Ecto neural progenitor cell (in vitro differentiated cells): ENCODE data around the gene CENATAC.
A peak's percentile ranks its signal among the peaks of the same experiment; 100 is the strongest.
"Not testable (repeated sequence)": the region's sequence is repeated elsewhere in the genome, so short reads cannot be mapped to it uniquely, and the experiment has no call there.

Source experiments
- DNase-seq: peaks from one replicate; pipeline ENCODE4 v3.0.0-alpha.2; 2018; ENCODE audit warnings: low spot score

The CENATAC gene

DNA sequence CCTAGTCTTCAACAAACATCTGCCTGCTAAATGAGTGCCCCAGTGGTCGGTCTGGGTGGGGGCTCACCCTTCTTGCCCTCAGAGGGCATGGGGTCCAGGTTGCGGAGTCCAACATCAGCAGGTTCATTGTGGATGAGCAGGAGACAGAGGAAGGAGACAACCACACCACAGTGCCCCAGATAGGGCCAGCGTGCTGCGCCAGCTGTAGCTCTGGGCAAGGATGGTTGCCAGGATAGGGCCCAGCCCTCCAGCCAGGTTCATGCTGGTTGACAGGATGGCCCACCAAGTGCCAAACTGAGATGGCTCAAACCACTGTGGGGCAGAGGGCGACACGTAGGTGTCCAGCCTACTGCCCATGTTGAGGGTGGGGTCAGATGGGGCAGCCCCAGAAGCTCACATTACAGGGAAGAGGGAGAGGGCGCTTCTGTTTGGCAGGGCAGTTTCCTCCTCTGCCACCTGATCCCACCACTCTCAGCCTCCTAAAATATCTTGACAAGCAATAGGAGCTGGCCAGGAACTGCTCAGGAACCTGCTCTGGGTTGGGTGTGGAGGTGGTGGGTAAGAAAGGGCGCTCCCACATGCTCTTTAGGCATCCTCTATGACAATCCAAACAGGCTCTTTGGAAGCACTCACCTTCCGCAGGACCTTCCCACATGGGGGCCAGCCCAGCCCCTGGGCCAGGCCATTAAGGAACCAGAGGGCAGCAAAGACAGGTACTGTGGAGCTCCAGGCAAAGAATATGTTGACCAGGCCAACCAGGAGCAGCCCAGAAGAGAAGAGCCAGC, 29.8 kb downstream of the CENATAC start:
- DNase-seq: no peak

GRCh38 chr11:119028346-119029068, 30.6 kb downstream of the CENATAC start:
- DNase-seq: no peak

GRCh38 chr11:119029069-119029339, 31.1 kb downstream of the CENATAC start:
- no peak for DNase-seq

GRCh38 chr11:119029340-119030028, 31.5 kb downstream of the CENATAC start:
- DNase-seq: peak; percentile 53

GRCh38 chr11:119030029-119030328, 32.0 kb downstream of the CENATAC start:
- DNase-seq: no peak

GRCh38 chr11:119030329-119031047, 32.5 kb downstream of the CENATAC start, which contains the start of gene SLC37A4:
SLC37A4 (minus strand) TSS chr11:119030877.
- peak; percentile 98 for DNase-seq

DNA sequence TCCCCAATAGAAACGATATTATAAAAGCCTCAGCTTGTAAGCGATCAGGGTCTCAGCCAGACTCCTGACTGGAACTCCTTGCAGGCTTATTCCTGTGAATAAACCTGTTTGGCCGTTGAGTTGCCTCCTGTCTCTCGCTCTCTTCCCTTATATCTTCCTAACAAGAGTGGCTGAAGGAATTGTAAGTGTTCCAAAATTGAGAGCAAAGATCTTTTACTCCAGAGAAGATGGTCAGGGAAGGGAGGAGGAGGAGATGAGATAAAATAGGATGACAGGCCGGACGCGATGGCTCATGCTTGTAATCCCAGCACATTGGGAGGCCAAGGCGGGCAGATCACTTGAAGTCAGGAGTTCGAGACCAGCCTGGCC, 34.0 kb downstream of the CENATAC start:
- no peak for DNase-seq

DNA sequence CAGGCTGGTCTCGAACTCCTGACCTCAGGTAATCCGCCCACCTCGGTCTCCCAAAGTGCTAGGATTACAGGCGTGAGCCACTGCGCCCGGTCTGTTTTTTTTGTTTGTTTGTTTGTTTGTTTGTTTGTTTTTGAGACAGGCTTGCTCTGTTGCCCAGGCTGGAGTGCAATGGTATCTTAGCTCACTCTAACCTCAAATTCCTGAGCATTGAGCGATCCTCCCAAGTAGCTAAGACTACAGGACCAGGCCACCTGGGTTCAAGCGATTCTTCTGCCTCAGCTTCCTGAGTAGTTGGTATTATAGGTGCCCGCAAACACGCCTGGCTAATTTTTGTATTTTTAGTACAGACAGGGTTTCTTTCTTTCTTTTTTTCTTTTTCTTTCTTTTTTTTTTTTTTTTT, 35.5 kb downstream of the CENATAC start:
- not testable (repeated sequence) for DNase-seq

DNA sequence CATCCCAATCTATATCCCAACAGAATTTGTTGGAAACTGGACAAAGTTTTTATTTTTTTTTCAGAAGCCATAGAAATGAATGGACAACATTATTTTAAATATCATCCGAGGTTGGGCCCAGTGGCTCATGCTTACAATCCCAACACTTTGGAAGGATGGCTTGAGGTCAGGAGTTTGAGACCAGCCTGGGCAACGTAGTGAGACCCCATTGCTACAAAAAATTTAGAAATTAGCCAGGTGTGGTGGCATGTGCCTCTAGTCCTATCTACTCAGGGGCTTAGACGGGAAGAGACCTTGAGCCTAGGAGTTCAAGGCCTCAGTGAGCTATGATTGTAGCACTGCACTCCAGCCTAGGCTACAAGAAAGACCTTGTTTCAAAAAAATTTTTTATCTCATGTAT, 36.9 kb downstream of the CENATAC start:
- DNase-seq: no peak

DNA sequence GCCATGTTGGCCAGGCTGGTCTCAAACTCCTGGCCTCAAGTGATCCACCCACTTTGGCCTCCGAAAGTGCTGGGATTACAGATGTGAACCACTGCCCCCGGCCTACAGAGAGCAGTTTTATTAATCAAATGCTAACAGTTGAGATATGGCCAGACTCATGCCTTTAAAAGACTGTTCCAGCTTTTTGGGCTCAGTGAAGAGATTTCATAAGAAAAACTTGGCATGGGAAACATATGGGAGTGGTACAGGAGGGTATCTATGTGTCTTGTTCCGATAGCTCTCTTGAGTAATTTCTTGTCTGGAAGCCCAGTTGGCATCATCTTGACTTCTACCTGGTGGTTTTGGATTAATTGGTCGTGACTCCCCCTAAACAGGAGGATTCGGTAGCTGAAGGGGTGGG, 40.9 kb downstream of the CENATAC start:
- no peak for DNase-seq

GRCh38 chr11:119039471-119039870, 41.5 kb downstream of the CENATAC start:
- DNase-seq: not testable (repeated sequence)

DNA sequence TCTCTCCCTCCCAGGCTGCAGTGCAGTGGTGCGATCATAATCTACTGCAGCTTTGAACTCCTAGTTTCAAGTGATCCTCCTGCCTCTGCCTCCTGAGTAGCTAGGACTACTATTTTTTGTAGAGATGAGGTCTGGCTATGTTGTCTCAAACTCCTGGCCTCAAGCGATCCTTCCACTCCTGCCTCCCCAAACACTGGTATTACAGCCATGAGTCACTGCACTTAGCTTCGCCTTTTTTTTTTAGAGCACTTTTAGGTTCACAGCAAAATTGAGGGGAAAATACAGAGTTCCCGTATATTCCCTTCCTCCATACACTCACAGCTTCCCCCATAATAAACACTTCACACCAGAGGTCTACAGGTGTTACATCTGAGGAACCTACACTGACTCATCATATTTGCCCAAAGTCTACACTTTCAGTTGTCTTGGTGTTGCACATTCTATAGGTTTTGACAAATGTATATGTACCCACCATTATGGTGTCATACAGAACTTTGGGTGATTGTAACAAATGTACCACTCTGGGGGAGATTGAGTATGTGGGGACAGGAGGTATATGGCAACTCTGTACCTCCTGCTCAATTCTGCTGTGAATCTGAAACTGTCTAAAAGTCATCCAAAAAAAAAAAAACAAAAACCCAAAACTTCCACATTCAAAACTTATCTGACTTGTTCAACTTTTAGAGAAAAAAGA, 44.0 kb downstream of the CENATAC start:
- no peak for DNase-seq

GRCh38 chr11:119042927-119043326, 45.0 kb downstream of the CENATAC start:
- DNase-seq: no peak

- DNase-seq: no peak
Measured at GRCh38 chr11:119044708-119045107, 46.8 kb downstream of the CENATAC start.

DNA sequence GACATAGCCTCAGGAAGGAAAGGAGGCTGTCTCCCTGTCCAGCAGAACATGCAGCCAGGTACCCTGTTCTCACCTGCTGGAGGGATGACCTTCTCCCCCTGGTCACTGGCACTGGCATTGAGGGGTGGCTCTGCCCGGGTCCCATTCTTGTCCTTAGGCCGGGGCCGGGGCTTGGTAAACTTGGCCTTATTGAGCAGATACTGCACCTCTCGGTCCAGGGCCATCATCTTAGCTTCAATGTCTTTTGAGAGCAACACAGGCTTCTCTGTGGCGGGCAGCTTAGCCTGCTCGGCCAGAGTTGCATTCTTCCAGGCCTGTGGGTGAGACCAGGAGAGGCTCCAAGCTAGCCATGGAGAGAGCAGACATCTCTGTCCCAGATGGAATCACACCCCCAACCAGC, 48.6 kb downstream of the CENATAC start:
- DNase-seq: no peak

GRCh38 chr11:119047205-119047604, 49.3 kb downstream of the CENATAC start:
- no peak for DNase-seq

- no peak for DNase-seq
Measured at GRCh38 chr11:119048644-119049043, 50.7 kb downstream of the CENATAC start.

DNA sequence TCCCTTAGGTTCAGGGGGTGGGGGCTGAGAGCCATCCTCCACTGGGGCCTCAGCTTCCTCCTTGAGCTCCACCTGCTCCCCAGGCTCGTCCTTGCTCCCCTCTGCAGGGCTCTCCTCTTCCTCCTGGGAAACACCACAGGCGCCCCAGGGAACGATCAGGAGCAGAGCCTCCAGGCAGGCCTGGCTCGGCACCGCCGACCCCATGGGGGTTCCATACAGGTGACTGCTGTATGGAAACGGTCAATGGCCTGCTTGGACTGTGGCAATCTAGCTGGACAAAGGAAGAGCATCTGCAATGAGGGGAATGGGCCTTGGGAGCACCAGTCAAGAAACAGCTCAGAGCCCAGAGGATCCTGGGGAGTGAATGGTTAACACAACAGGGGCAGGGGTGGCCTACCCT, 51.1 kb downstream of the CENATAC start:
- DNase-seq: no peak

GRCh38 chr11:119051440-119052162, 53.7 kb downstream of the CENATAC start:
- DNase-seq: no peak

- DNase-seq: no peak
Measured at GRCh38 chr11:119052163-119052814, 54.4 kb downstream of the CENATAC start.

DNA sequence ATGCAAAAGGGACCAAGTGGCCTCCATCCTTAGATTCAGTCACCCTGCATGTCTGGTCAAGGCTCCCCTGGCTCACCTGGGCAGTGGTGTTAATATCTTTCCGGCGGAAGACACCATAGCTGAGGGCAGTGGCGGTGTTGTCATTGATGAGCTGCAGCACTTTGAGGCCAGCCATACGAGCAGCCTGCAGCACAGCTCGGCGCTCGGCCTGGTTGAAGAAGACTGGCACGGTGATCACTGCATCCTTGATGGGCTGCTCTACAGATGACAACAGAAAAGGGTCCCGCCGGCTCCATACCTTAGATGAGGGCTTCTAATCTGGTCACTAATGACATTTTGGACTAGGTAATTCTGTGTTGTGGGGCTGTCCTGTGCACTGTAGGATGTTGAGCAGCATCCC, 56.5 kb downstream of the CENATAC start:
- DNase-seq: no peak
